Hematopoietic multipotent progenitor cell (in vitro differentiated cells): ENCODE results near the gene MGMT. TPM values are rescaled to one million over a fixed set of nuclear protein-coding genes. Genes with fewer than 3 reads are reported as not detected.

Experiments used
- DNase-seq, 3 donors: peaks; one replicate each; pipeline ENCODE4 v3.0.0-alpha.2; 2011 to 2015; ENCODE audit warnings: low read depth in 2 of 3, low spot score in 2 of 3
- total RNA-seq: library from RNA; depleted of rRNA; stranded (reverse); fragments of >200 nt; gene quantifications from one replicate; pipeline ENCODE4 v1.2.3, GENCODE V29; 2012

MGMT gene
- total RNA-seq, 1 donor, result 36.4 TPM

- no peak for DNase-seq
Measured at GRCh38 chr10:129719889-129720590, 253.0 kb downstream of the MGMT start.

- no peak for DNase-seq
Measured at GRCh38 chr10:129725011-129725410, 258.0 kb downstream of the MGMT start.

GRCh38 chr10:129725482-129725881 is 258.4 kb downstream of the MGMT start:
- DNase-seq, result no peak

GRCh38 chr10:129725890-129726631 is 259.0 kb downstream of the MGMT start:
- no peak for DNase-seq

- no peak for DNase-seq
Measured at GRCh38 chr10:129727071-129727470, 260.0 kb downstream of the MGMT start.

GRCh38 chr10:129727495-129727894 is 260.5 kb downstream of the MGMT start:
- DNase-seq, result no peak

- DNase-seq, result no peak
Measured at GRCh38 chr10:129728246-129728820, 261.3 kb downstream of the MGMT start.

- DNase-seq, result no peak
Measured at GRCh38 chr10:129728905-129729795, 262.1 kb downstream of the MGMT start.

- DNase-seq, result no peak
Measured at GRCh38 chr10:129730272-129730992, 263.4 kb downstream of the MGMT start.

GRCh38 chr10:129730993-129731325 is 263.9 kb downstream of the MGMT start:
- no peak for DNase-seq

- no peak for DNase-seq
Measured at GRCh38 chr10:129740532-129741279, 273.7 kb downstream of the MGMT start.

GRCh38 chr10:129741280-129741977 is 274.4 kb downstream of the MGMT start:
- no peak for DNase-seq

GRCh38 chr10:129741978-129742741 is 275.1 kb downstream of the MGMT start:
- no peak for DNase-seq

- DNase-seq, result no peak
Measured at GRCh38 chr10:129742742-129743550, 275.9 kb downstream of the MGMT start.

GRCh38 chr10:129743738-129744133 is 276.7 kb downstream of the MGMT start:
- no peak for DNase-seq

GRCh38 chr10:129744134-129745111 is 277.4 kb downstream of the MGMT start:
- DNase-seq, result no peak
